Ecto neural progenitor cell (in vitro differentiated cells): Measurements from ENCODE around the gene RNGTT.
"Not testable (repeated sequence)": the region's sequence is repeated elsewhere in the genome, so short reads cannot be mapped to it uniquely, and the experiment has no call there.

Experiments
- DNase-seq: peaks from one replicate; pipeline ENCODE4 v3.0.0-alpha.2; 2018; ENCODE audit warnings: low spot score

Gene RNGTT

DNA sequence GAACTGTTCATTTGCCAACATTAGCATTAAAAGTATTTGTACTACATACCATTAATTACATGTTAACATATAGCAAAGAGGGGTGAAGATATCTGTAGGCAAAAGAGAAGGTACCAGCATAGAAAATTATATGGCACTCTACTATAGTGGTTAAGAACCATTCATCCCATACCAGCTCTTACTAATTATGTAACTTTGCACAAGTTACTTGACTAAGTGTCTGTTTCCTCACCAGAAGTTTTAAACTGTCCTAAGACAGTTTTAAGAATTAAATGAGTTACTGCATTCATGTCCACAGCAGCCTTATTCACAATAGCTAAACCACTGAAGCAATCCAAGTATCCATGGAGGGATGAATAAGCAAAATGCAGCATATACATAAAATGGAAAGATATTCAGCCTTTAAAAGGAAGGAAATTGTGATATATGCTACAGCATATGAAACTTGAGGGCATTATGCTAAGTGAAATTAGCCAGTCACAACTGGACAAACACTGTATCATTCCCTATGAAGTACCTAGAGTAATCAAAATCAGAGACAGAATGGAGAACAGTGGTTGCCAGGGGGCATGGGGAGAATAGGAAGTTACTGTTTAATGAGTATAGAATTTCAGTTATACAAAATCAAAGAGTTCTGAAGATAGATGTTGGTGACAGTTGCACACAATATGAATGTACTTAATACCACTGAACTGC is 98.9 kb downstream of the RNGTT start:
- no peak for DNase-seq

DNA sequence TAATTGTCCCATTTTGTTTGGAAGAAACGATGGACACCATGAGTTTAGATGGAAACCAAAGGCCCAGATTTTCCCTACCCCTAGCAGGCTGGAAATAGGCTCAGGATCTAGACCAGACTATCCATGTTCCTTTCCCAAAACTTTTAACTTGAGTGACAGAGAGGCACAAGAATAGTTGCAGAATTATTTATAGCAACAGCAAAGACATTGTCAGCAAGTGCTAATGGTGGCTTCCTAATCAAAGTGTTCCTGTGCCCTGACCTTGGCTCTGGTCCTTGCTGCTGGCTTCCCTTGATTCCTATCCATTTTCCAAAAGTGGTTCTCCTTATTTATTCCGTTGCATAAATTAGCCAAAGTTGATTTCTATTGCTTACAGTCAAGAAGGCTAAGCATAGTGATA is 103.1 kb downstream of the RNGTT start:
- DNase-seq = no peak

DNA sequence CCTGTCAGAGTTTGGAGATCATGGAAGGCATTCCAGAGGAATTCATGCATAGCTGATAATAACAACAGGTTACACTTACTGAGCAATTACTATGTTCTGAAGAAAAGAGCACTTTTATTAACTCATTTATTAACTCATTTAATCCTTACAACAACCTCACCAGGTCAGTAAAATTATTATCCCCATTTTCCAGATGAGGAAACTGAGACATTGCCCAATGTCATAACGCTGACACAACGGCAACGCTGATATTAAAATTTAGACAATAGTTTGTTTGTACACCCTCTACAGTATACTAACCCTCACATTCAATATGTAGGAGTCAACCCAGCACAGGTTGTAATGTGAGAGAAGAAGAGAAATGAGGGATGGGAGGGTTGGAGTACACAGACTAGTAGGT is 105.0 kb downstream of the RNGTT start:
- no peak for DNase-seq

DNA sequence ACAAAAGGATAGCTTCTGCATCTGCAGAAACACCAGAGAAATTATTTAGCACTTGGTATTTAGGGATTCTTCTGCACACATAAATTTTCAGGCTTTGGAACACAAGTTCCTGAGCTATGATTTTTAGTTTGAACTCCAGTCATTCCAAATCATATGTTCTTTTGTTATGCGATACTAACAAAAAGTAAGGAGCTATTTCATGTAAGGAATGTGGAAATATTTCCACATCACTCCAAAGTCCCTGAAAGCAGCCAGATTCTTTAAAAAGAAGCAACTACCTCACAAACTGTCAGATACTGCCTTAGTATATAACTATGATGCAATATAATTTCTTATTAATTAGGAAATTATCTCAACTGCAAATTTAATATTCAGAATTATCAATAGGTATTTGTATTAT is 106.9 kb downstream of the RNGTT start:
- DNase-seq = no peak

DNA sequence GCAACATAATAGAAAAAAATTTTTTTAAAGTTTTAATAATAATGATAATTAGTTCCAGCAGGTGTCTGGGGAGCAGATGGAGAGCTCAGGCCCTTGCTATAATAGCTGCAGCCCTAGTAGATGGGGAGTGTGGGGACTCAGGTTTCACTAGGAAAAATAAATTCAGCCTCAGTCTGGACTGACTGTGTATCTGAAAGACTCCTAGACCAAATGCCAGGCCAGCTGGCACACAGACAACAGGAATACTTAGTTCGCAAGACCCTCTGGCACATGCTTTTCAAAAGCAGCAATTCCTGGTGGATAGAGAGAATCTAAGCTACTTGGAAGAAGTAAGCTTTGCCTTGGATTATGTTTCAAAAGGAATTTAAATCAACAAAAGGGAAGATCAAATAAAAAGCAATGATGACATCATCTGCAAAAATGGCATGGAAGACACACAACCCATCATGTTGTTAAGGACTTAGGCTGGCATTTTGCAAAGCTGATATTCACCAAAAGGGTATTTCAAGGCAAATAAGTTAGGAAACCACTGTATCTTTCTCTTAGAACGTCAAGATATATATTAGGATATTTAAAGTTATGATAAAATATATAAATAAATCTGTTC is 107.8 kb downstream of the RNGTT start:
- DNase-seq = no peak

DNA sequence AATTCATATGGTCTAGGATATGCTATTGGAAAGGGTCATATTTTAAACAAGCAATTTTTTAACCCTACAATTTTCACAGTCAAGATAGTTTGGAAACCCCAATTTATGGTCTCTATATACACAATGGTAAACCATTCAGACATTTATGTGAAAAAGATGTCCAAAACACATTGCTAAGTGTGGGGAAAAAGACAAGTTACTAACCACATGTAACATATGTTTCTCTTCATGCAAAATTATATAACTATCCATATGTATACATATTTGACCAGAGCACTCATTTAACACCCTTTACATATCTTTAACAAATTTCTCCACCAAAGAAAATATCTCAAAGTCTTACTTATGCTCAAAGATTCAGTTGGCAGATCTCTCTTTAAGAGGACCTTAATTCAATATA is 110.6 kb downstream of the RNGTT start:
- no peak for DNase-seq

DNA sequence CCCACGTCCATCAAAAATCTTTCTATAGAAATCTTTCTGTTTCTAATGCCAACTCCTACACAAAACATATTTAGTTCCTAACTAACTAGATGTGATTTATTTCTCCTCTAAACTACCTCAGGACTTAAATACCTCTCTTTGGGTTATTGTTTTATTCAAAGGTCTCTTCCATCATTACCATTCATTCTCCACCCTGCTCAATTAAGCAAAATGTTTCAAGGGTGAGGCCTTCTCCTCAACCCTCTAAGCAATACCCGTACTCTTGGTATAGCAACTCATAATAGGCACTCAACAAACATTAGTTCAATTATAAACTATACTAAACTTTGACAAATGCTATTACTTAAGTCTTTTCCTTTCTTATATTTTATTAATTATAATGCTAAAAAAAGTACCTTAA is 111.4 kb downstream of the RNGTT start:
- no peak for DNase-seq

DNA sequence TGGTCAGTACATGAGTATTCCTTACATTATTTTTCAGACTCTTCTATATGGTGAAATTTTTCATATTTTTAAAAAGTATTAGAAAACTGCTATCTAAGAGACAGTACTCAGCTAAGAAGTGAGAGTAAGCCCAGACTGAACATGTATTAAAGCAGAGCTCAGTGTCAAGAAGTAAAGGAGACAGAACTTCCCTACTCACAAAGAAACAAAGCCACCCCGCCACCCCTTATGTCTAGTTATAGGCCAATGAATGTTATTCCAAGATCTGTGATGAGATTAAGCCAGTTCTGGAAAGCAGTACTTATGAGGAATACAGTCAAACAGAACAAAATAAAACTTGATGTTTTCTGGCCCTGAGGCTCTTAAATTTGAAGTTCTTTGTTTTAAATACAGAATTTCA is 114.5 kb downstream of the RNGTT start:
- no peak for DNase-seq

DNA sequence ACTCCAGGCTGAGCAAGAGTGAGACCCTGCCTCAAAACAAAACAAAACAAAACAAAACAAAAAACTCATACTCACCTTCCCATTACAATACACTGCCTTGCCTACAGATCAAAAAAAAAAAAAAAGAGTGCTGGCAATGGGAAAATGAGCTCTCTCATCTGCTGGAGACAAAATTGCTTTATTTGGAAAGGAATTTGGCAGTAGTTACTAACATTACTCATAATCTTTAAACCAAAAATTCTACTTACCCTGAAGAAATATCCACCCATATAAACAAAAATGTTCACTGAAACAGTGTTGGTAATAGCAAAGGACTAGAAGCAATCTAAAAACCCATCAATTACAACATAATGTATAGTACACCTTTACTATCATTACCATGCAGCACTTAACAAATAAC is 120.4 kb downstream of the RNGTT start:
- no peak for DNase-seq

DNA sequence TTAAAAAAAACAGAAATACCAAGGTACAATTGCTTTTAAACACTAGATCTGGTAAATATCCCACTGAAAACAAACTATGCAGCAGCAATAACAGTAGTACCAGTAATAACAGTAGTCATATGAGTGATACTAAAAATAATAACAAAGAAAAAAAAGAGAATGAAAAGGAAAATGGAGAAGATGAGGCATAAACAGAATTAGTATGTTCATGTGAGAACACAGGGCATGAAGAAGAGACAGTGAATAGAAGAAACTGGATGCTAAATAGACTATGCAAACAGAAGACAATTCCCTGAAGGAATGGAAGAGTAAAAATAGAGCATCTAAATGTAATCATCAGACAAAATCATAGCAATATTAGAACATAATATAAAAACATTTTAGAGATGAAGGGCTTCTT is 121.1 kb downstream of the RNGTT start:
- DNase-seq = no peak

DNA sequence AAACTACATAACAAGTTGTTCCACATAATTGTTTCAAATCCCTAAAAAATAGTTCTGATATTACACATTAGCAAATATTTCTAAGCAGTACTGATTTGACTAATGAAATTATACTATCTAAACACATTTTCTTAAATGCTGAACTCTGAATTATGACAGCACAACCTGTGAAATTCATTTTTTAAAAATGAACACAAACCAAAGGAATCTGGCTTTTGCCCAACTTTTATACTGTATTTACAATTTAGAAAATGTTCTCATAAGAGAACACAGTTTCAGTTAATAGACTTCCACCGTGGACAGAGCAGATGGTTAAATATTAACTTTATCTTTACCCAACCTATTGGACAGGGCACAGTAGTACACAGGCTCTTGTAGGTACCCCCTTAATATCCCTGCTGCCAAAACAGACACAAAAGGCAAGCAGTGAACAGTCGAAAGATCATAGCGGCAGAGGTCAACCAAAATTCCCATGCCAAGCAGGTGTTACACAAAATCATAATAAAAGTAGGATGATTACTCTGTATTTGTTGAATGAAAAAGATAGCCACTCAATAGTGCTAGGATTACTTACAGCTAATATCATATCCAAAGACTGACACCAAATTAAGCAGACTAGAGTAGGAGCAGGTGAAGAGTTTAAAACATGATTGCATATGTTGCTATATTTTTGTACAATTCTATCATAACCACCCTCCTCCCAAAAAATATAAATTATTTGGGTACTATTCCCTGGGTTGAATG is 122.5 kb downstream of the RNGTT start:
- DNase-seq = no peak

DNA sequence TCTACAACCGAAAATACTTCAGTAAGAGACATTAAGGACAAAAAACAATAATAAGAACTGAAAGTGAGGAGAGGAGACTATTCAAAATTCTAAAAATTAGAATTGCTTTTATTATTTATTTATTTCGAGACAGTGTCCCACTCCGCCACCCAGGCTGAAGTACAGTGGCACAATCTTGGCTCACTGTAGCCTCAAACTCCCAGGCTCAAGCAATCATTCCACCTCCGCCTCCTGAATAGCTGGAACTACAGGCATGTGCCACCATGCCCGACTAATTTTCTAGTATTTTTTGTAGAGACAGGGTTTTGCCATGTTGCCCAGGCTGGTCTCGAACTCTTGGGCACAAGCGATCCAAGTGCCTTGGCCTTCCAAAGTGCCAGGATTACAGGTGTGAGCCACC is 123.1 kb downstream of the RNGTT start:
- no peak for DNase-seq

DNA sequence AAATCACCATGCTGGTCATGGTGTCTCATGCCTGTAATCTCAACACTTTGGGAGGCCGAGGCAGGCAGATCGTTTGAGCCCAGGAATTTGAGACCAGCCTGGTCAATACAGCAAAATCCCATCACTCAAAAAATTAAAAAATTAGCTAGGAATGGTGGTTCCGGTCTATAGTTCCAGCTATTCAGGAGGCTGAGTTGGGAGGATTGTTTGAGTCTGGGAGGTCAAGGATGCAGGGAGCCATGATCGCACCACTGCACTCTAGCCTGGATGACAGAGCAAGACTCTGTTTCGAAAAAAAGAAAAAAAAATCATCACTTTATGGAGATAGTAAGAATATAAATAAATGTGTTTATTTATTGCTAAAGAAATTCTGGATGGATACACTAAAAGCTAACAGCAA is 124.1 kb downstream of the RNGTT start:
- DNase-seq = no peak

DNA sequence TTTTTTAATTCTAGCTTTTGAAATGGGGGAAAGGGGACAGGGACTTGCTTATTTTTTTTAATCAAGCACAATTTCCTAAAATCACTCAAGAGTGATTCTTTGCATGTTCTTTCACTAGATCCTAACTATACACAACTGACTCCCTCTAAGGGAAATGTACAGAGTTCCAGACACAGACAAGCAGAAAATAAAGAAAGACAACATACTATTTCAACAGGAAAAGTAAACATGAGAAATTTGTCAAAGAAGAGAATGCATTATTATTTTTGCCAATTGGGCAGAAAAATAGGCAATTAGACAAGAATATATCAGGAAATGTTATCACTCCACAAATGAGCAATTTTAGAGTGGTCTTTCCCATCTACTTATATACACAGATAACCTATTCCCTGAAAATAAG is 128.2 kb downstream of the RNGTT start:
- DNase-seq = no peak

DNA sequence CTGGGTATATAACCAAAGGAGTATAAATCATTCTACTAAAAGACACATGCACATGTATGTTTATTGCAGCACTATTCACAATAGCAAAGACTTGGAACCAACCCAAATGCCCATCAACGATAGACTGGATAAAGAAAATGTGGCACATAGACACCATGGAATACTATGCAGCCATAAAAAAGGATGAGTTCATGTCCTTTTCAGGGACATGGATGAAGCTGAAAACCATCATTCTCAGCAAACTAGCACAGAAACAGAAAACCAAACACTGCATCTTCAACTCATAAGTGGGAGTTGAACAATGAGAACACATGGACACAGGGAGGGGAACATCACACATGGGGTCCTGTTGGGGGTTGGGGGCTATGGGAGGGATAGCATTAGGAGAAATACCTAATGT is 130.3 kb downstream of the RNGTT start:
- not testable (repeated sequence) for DNase-seq

DNA sequence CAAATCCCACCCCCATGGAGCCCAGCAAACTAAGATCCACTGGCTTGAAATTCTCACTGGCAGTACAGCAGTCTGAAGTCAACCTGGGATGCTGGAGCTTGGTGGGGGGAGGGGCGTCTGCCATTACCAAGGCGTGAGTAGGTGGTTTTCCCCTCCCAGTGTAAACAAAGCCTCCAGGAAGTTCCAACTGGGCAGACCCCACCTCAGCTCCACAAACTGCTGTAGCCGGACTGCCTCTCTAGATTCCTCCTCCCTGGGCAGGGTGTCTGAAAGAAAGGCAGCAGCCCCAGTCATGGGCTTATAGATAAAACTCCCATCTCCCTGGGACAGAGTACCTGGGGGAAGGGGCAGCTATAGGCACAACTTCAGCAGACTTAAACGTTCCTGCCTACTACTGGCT is 135.8 kb downstream of the RNGTT start:
- not testable (repeated sequence) for DNase-seq

DNA sequence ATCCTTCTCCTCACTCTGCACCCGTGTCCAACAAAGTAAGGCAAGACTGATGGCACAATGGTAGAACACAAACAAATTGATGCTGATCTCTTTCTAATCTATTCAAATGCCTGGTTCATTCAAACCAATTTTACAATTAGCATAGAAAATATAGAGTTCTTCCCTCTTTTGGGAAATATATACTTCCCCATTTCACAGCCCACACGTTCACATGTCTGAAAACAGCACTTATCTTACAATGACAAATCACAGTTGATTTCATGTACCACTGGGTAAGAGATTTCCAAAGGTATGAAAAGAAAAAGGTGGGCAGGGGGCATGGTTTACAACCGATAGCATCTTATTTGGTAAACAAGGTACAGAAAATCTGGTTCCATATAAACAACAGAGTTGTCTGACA is 137.6 kb downstream of the RNGTT start:
- no peak for DNase-seq

DNA sequence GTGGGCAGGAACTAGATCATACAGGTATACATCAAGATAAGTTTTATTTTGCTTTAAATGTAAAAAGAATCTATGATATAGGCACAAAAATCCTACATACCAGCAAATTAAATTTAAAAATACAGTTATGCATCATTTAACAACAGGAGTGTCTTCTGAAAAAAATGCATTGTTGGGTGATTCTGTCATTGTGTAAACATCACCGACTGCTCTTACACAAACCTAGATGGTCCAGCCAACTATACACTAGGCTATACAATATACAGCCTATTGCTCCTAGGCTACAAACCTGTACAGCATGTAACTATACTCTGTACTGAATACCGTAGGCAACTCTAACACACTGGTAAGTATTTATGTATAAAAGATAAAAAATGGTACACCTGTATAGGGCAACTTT is 139.4 kb downstream of the RNGTT start:
- no peak for DNase-seq

DNA sequence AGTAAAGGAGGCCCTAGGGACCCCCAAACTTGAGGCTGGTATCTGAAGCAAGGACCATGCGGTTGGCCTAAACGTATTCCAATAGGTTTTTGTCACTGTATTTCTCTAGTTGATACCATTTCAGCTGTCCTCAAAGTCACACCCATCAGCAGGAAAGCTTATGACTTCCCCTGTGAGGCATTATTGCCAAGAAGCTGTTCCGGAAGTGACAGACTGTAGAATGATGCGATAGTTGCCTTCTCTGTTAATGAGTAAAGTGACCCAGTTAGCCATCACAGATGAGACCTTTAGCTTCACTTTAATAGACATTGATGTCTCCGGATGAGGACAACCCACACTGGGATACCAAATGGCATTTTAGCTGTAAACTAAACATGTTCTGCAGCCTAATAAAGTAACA is 147.9 kb downstream of the RNGTT start:
- no peak for DNase-seq

DNA sequence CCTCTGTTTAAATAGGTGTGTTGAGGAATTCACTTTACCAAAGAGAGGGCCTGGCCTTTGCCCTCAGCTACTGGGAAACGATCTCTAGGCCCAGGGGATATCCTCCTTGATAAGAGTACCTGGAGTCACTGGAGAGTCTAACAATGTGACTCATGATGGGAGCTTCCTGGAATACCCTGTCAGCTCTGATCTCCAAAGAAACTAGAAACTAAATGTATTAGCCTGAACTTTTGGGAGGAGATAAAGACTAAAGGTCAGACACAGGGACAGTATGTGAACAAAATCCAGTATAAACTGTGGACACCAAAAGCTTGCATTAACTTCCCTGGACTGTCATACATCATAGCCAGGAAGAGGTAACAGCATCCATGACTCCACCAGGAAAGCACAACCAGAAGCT is 148.5 kb downstream of the RNGTT start:
- DNase-seq = no peak

DNA sequence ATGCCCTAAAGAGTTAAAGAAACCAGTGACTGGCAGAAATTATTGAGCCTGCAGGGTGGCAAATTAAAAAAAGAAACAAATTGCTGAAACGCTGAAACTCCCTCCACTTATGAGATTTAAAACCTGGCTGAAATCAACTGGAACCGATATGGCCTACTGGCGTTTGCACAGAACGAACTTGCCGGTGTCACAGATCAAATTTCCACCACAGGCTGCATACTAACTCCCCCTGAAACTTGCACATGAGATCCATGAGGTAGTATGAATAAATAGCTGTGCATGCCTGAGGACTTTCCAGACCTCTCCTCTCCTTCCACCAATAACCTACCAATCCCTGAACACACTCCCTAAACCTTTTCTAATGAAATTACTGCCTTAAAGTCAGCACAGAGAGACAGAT is 150.4 kb downstream of the RNGTT start:
- DNase-seq = no peak

DNA sequence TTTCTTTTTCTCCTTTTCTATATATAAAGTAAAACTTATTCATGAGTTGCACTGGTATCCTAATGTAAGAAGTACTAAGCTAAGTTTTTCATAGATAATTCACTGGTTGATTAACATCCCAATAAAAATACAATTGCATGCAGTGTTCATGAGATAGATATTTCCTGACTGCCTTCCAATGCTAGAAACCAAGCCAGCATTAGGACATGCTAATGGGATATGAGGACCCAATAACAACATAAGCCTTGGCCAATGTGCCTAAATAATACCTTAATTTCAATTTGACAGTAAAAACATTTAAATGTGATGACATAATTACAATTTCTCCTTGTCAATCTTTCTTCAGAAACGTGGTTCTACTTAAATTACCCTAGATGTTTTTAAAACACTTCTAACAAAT is 152.7 kb downstream of the RNGTT start:
- no peak for DNase-seq

DNA sequence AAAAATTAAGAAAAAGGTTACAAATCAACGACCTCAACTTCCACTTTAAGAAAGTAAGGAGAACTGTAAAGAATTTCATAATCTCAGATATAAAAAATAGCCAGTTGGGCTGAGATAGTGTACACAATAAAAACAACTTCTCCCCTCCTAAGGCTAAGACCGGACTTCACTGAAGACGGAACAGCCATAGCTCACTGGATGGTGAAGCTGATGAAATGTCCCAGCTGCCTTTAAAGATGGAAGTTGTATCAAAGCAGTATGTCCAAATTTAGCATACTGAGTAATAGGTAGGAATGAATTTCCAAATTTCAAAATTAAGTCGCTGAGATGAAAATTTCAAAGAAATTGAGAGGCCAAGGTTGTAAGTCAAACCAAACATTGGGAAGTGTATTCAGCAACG is 153.3 kb downstream of the RNGTT start:
- no peak for DNase-seq

DNA sequence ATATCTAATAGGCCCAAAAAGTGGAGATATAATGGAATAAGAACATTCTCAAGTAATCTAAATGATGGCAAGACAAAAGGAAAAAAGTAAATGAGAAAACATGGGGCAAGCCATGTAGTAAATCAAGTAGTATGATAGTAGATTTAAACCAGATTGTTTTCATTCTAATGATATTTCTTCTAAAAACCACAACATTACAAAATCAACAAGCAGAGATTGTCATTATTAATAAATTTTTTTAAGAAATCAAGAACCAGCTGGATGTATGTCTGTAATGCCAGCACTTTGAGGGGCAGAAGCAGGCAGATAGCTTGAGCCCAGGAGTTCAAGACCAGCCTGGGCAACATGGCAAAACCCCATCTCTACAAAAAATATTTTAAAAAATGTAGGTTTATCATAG is 155.0 kb downstream of the RNGTT start:
- DNase-seq = no peak
